NCI-H345 (cell line): Measurements from ENCODE around the gene PPFIBP2.
"Not testable (repeated sequence)": the region's sequence is repeated elsewhere in the genome, so short reads cannot be mapped to it uniquely, and the experiment has no call there.

ENCODE experiments used
- DNase-seq: peaks from one replicate; lab custom pipeline; 2025; lab: John Stamatoyannopoulos, UW

The PPFIBP2 gene

DNA sequence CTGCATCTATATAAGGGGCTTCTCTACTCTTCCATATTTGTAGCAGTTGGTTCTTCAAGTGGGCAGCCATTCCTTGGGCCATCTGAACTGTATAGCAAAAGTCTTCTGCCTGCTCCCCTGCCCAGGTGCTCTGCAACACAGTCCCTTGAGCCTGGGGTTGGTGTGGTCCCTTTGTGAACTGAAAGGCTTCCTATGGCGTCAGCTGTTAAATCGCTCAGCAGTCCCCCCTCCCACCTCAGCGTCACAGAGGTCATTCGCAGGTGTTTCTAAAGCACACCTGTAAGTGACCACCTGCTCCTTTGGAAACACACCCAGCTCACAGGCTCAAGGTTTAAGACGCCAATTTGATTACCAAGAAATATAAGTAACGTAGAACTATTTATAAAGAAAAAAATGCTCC, 122.6 kb downstream of the PPFIBP2 start:
- no peak for DNase-seq

GRCh38 chr11:7637447-7638157, 123.8 kb downstream of the PPFIBP2 start:
- DNase-seq: no peak

GRCh38 chr11:7638710-7639642, 125.2 kb downstream of the PPFIBP2 start:
- DNase-seq: no peak

DNA sequence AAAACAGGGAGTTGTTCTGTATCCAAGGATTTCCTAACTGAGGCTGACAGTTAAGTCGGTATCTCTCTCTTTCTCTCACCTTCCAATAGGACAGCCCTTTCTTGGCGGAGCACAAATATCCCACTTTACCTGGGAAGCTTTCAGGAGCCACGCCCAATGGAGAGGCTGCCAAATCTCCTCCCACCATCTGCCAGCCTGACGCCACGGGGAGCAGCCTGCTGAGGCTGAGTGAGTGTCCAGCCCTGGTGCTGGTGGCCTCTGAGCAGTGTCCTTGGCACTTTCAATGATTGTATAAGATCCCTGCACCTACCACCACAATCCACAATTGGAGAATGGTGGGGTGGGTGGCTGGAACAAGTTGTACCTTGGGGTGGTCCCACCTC, 125.8 kb downstream of the PPFIBP2 start:
- DNase-seq: peak; percentile 44

DNA sequence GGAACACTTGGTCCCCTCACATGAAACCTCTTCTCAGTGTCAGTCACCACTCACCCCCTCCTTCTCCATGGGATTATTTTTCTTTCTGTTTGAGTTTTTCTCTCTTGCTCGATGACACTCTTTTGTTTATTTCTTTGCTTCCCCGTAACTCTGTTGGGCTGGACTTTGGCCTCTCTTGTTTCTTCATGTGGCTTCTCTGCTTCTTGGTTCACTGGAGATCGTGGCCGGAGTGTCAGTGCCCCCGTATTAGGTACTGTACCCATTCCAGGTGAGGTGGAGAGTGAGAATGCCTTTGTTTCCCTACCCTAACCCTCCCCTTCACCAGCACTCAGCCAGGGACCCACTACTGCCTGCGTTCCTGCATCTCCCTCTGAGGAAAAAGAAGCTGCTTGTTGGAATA, 127.0 kb downstream of the PPFIBP2 start:
- DNase-seq: no peak

GRCh38 chr11:7642747-7643146, 128.9 kb downstream of the PPFIBP2 start:
- no peak for DNase-seq

GRCh38 chr11:7643314-7643713, 129.5 kb downstream of the PPFIBP2 start:
- no peak for DNase-seq

DNA sequence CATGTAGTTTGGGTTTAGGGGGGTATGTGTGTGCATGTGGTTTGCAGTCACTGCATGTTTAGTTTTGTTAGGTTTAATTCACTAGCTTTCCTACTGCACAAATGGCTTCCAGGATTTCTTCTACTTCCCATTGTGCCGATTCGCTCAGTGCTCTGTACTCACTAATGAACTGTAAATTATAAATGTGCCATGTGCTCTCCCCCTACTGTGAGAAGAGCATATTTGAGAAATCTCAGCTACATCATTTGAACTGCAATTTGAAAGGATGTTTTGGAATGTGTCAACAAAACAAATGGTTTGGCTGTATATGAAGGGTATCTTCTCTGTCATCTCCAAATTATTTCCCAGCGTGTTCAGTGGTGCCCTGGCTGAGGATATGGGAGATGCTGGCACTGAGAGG, 131.4 kb downstream of the PPFIBP2 start:
- no peak for DNase-seq

DNA sequence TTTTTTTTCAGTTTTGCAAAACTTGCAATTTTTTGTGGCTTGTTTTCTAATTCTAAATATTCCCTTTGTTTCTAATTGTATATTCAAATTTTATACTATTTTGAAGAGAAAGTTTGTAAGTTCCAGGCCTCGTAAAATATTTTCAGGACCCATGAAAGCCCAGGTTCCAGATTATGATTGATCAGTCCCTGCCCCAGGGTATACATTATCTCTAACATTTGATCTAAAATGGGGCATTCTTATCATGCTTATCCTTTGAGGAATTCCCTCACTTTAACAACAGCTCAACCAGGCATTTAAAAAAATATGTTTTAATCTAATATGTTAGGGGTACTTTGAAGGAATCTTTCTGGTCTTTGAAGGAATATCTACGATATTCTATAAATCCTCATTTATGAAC, 133.1 kb downstream of the PPFIBP2 start:
- DNase-seq: no peak

GRCh38 chr11:7648264-7648663, 134.5 kb downstream of the PPFIBP2 start:
- DNase-seq: no peak

- no peak for DNase-seq
These were observed 137.3 kb downstream of the PPFIBP2 start for GRCh38 chr11:7651140-7651551.

- no peak for DNase-seq
These were observed 137.9 kb downstream of the PPFIBP2 start for GRCh38 chr11:7651700-7652099.

DNA sequence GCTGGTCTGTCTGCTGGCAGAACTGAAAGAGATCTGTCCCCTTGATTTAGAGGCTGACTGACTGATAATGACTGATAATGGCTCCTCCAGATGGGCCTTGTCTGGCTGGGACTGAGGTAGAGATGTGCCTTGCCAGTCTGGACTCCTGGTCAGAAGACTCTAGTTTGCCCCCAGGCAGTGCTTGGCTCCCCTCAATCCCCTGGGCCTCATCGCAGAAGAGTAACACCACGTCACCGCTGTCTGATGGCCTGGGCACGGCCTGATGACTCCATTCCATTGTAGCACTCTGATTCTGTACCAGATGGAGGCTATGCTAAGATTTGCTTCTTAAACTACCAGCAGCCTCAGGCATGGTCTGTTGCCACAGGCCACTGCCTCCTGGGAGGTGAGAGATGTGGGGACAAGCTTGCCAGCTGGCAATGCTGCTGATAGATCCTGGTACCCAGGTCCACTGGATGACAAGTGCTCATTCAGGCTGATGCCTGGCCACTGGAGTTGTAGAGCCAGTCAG, 140.5 kb downstream of the PPFIBP2 start:
- no peak for DNase-seq

- no peak for DNase-seq
These were observed 141.7 kb downstream of the PPFIBP2 start for GRCh38 chr11:7655253-7656217.

DNA sequence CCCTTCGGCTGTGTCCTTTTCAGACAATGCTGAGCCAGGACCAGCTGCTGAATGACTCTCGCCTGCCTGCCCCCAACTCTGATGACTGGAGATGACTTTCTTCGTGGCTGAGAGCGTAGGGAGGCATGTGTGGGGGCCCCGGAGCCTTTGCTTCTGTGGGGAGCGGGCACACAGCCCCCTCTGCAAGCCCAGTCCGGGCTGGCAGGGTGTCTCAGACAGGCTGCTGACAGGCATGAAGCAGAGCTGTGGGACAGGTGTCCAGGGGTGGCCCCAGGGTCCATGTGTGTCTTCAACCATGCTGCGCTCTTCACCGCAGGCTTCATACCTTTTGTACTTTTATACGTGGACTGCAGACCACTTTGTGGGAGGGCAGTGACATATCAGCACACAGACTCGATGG, 142.9 kb downstream of the PPFIBP2 start:
- DNase-seq: no peak

- peak; percentile 53 for DNase-seq
These were observed 143.7 kb downstream of the PPFIBP2 start for GRCh38 chr11:7657306-7658025.

GRCh38 chr11:7663531-7663930, 149.7 kb downstream of the PPFIBP2 start:
- not testable (repeated sequence) for DNase-seq

DNA sequence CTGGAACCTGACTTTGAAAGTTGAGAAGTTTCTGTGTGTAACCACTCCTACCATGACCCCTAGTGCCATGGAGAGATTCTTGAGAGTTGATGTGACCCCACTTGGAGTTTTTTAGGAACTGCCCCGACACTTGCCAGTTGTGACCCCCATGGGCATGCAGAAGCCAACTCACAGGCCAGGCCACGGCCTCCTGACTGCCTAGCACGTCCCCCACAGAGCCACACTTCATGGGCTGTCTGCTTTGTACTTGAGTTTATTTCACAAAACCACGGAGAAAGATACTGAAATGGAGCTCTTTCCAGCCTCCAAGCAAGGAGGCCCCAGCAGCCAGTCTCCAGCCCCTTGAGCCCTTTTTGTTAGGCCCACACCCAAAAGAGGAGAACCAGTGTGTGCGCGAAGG, 151.1 kb downstream of the PPFIBP2 start:
- no peak for DNase-seq

GRCh38 chr11:7665473-7666291, 151.9 kb downstream of the PPFIBP2 start:
- peak; percentile 70 for DNase-seq

GRCh38 chr11:7666292-7666866, 152.6 kb downstream of the PPFIBP2 start:
- no peak for DNase-seq
